22Rv1 (cell line): ENCODE measurements around the gene WNT3A.

Source experiments
- H3K27ac ChIP-seq: fragments of 450-650 bp; 2 replicates; pipeline ENCODE4 v1.5.1; 2017
- ZFX ChIP-seq: fragments of 450-650 bp; IDR thresholded peaks from 2 replicates; pipeline ENCODE4 v1.6.1; 2017; ENCODE audit warnings: antibody characterized with exemption, borderline replicate concordance
- TF ChIP-seq, protein P1 (sequence below): fragments of 450-650 bp; IDR thresholded peaks from 2 replicates; pipeline ENCODE4 v1.5.1; 2017; ENCODE audit warnings: mild to moderate bottlenecking

WNT3A gene

DNA sequence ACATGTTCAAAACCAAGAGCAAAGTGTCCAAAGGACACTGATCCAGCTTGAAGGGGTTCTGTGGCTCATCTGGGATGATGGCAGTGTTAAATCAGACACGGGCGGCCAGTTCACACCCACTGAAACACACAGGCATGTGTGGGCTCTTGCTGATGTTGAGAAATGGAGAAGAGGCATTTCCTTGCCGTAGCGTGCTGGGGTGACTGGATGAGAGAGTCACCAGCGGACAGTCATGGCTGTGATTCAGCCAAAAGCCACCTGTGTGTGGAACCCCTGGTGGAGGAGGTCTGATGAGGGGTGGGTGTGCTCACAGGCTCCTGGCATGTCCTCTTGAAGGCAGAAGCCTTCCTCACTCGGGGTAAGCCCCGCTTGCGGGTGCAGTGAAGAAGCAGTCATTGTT is 89.1 kb downstream of the WNT3A start:
- no peak overlapping the region for H3K27ac ChIP-seq
- TF ChIP-seq, protein P1, sequence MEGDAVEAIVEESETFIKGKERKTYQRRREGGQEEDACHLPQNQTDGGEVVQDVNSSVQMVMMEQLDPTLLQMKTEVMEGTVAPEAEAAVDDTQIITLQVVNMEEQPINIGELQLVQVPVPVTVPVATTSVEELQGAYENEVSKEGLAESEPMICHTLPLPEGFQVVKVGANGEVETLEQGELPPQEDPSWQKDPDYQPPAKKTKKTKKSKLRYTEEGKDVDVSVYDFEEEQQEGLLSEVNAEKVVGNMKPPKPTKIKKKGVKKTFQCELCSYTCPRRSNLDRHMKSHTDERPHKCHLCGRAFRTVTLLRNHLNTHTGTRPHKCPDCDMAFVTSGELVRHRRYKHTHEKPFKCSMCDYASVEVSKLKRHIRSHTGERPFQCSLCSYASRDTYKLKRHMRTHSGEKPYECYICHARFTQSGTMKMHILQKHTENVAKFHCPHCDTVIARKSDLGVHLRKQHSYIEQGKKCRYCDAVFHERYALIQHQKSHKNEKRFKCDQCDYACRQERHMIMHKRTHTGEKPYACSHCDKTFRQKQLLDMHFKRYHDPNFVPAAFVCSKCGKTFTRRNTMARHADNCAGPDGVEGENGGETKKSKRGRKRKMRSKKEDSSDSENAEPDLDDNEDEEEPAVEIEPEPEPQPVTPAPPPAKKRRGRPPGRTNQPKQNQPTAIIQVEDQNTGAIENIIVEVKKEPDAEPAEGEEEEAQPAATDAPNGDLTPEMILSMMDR = no peak
- no peak for TF ChIP-seq ZFX

DNA sequence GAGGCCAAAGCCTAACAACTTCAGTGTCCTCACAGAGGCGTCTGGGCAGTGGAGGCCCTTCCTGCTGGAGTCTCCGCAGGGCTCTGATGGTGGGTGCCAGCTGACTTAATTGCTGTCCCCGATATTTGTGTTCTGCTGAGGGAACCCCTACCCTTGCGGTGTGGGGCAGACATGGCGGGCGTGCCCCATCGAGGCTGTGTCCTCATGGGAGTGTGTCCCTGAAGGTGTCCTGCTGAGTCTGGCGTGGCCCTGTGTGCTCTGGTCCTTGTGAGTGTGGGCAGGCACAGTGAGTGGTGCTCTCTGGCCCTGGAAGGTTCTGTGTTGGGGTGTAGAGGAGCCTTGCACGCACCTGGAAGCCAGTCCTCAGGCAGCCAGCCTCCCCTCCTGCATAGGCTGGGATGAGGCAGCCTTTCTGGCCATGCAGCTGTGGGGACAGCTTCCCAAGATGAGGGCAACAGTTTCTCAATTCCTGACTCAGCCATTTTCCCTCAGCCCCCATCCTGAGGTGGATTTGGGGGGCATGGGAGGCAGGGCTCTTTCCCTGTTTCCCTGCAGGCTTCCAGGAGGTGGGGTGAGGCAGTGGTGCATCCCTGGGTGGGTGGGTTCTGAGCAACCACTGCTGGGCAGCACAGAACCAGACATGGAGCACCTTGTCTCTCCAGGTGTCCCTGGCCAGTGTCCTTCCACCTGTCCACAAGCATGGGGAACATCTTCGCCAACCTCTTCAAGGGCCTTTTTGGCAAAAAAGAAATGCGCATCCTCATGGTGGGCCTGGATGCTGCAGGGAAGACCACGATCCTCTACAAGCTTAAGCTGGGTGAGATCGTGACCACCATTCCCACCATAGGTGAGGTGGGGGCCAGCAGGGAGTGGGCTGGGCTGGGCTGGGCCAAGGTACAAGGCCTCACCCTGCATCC is 89.9 kb downstream of the WNT3A start:
- no peak for TF ChIP-seq ZFX
- TF ChIP-seq, protein P1 = no peak
- no peak overlapping the region for H3K27ac ChIP-seq

DNA sequence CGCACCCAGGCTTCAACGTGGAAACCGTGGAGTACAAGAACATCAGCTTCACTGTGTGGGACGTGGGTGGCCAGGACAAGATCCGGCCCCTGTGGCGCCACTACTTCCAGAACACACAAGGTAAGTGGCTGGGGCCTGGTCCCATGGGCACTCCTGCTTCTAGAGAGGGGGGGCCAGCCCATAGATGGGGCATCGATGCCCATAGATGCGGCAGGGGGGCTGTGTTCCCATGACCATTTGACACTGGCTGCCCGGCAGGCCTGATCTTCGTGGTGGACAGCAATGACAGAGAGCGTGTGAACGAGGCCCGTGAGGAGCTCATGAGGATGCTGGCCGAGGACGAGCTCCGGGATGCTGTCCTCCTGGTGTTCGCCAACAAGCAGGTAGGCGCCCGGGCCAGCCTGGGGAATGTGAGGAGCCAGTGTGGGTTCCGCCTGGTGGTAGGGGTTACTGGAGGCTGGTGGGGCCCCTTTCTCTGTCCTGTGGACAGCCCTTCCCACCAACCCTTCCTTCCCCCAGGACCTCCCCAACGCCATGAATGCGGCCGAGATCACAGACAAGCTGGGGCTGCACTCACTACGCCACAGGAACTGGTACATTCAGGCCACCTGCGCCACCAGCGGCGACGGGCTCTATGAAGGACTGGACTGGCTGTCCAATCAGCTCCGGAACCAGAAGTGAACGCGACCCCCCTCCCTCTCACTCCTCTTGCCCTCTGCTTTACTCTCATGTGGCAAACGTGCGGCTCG is 90.7 kb downstream of the WNT3A start:
- no peak for TF ChIP-seq ZFX
- TF ChIP-seq, protein P1 = no peak
- H3K27ac ChIP-seq = peak overlapping the region; percentile 98; the same call in 1 of the 2 replicates

DNA sequence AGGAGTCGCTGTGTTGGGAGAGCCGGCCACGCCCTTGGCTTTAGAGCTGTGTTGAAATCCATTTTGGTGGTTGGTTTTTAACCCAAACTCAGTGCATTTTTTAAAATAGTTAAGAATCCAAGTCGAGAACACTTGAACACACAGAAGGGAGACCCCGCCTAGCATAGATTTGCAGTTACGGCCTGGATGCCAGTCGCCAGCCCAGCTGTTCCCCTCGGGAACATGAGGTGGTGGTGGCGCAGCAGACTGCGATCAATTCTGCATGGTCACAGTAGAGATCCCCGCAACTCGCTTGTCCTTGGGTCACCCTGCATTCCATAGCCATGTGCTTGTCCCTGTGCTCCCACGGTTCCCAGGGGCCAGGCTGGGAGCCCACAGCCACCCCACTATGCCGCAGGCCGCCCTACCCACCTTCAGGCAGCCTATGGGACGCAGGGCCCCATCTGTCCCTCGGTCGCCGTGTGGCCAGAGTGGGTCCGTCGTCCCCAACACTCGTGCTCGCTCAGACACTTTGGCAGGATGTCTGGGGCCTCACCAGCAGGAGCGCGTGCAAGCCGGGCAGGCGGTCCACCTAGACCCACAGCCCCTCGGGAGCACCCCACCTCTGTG is 91.6 kb downstream of the WNT3A start:
- H3K27ac ChIP-seq = peak overlapping the region; percentile 98
- TF ChIP-seq, protein P1 = no peak; the same call in none of the 2 replicates
- no peak for TF ChIP-seq ZFX

DNA sequence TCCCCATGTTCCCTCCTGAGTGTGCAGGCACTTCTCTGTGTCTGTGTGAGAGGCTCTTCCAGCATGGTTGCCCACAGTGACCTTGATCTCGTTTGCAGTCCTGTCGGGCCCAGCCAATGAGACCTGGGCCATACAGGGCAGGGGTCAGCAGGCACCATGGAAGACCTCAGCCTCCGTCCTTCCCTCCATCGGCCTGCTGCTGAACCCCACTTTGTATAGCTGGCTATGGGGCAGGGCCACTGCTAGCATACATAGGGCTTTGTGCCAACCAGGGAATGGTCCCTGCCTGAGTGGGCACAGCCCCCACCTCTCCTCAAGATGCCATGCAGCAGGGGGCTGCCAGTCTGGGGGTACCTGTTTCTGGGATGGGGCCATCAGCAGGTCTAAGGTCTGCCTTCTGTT is 92.5 kb downstream of the WNT3A start:
- TF ChIP-seq ZFX = no peak
- TF ChIP-seq, protein P1 = no peak
- peak overlapping the region; percentile 98; the same call in 1 of the 2 replicates for H3K27ac ChIP-seq

DNA sequence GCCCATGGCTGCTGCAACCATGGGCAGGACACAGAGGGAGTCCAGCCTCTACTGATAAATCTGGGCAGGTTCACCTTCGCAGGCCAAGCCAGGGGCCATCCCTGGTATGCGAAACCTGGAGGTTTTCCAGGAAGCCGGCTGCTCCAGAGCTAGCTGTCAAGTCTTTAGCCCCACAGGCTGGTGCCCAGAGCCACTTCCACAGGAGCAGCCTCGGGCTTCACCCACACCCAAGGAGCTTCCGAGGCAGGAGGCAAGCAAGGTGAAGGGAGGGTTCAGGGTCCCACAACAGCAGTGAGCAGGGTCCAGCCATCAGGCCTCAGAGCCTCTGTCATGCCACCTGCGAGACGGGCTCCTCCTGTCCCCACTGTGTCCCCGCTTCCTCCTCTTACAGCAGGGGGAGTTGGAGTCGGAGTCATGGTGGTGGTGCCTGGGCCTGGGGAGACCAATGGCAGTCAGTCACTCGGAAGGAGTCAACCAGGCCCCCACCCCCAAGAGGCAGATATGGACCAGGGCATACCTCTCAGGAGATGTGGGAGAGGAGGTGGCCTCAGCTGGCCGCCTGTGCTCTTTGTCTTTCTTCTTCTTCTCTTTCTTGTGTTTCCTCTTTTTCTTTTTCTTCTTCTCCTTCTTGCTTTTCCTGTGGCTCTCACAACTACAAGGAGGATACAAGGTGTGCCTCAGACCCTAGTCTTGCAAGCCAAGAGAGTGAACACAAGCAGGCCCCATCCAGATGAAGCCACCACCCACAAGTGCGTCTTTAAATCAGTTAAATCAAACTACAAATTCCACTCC is 94.2 kb downstream of the WNT3A start:
- peak overlapping the region; percentile 98 for H3K27ac ChIP-seq
- TF ChIP-seq, protein P1 = no peak
- no peak for TF ChIP-seq ZFX
